Stimulated activated naive CD8-positive, alpha-beta T cell treated with anti-CD3 and anti-CD28 coated beads, Interleukin-15, Interleukin-2, amounts not matched to agents 100 U/mL and 50 U/mL, for 24 hours (primary cell): ENCODE measurements around the gene SLCO2B1.

Source experiments
- ATAC-seq: fragments of 150-1000 bp; cut with Tn5 transposase; one replicate; pipeline ENCODE4 v1.10.0; 2021
- DNase-seq: peaks from one replicate; pipeline ENCODE4 v3.0.0; 2021

SLCO2B1 gene

GRCh38 chr11:75161506-75162095 lies 10.7 kb downstream of the SLCO2B1 start:
- ATAC-seq (no peak), DNase-seq (no peak)

- DNase-seq (no peak), ATAC-seq (no peak)
Observed at GRCh38 chr11:75162954-75163353, 12.0 kb downstream of the SLCO2B1 start.

- no peak for DNase-seq
- no peak for ATAC-seq
Observed at GRCh38 chr11:75163921-75164849, 13.3 kb downstream of the SLCO2B1 start.

GRCh38 chr11:75165721-75166120 lies 14.8 kb downstream of the SLCO2B1 start:
- no peak for DNase-seq
- ATAC-seq: no peak

GRCh38 chr11:75166791-75167190 lies 15.9 kb downstream of the SLCO2B1 start:
- DNase-seq (no peak), ATAC-seq (no peak)

GRCh38 chr11:75167617-75168016 lies 16.7 kb downstream of the SLCO2B1 start:
- DNase-seq: no peak
- no peak for ATAC-seq

GRCh38 chr11:75169101-75169885 lies 18.4 kb downstream of the SLCO2B1 start:
- DNase-seq: no peak
- ATAC-seq: no peak

GRCh38 chr11:75170516-75171201 lies 19.8 kb downstream of the SLCO2B1 start:
- DNase-seq (no peak), ATAC-seq (no peak)

GRCh38 chr11:75173336-75173735 lies 22.4 kb downstream of the SLCO2B1 start:
- ATAC-seq (no peak), DNase-seq (no peak)

- DNase-seq (no peak), ATAC-seq (no peak)
Observed at GRCh38 chr11:75174781-75175370, 24.0 kb downstream of the SLCO2B1 start.

GRCh38 chr11:75182664-75183063 lies 31.8 kb downstream of the SLCO2B1 start:
- DNase-seq: no peak
- no peak for ATAC-seq

- ATAC-seq (no peak), DNase-seq (no peak)
Observed at GRCh38 chr11:75184051-75184450, 33.1 kb downstream of the SLCO2B1 start.

- no peak for ATAC-seq
Observed at GRCh38 chr11:75184757-75185425, 34.0 kb downstream of the SLCO2B1 start.

GRCh38 chr11:75185866-75186265 lies 35.0 kb downstream of the SLCO2B1 start:
- ATAC-seq: no peak
- DNase-seq: no peak

More at GRCh38 chr11:75184757-75185425, 34.0 kb downstream of the SLCO2B1 start:
- DNase-seq: no peak

- no peak for ATAC-seq
- DNase-seq: no peak
Observed at GRCh38 chr11:75186999-75187398, 36.1 kb downstream of the SLCO2B1 start.

GRCh38 chr11:75188671-75189070 lies 37.8 kb downstream of the SLCO2B1 start:
- no peak for DNase-seq
- ATAC-seq: no peak

GRCh38 chr11:75189108-75189507 lies 38.2 kb downstream of the SLCO2B1 start:
- DNase-seq (no peak), ATAC-seq (no peak)

GRCh38 chr11:75189911-75190310 lies 39.0 kb downstream of the SLCO2B1 start:
- ATAC-seq (no peak), DNase-seq (no peak)

GRCh38 chr11:75190652-75191329 lies 39.9 kb downstream of the SLCO2B1 start:
- DNase-seq (no peak), ATAC-seq (no peak)

GRCh38 chr11:75191330-75191717 lies 40.4 kb downstream of the SLCO2B1 start:
- no peak for DNase-seq

GRCh38 chr11:75193271-75193670 lies 42.4 kb downstream of the SLCO2B1 start:
- ATAC-seq: no peak
- DNase-seq: no peak

More at GRCh38 chr11:75191330-75191717, 40.4 kb downstream of the SLCO2B1 start:
- ATAC-seq: no peak
